CD8-positive, alpha-beta memory T cell (primary cell): ENCODE results near the gene XYLT2. TPM values are rescaled to one million over a fixed set of nuclear protein-coding genes. Genes with fewer than 3 reads are reported as not detected.

ENCODE experiments used
- CTCF ChIA-PET: fragments of 350-600 bp; sonication (Branson Sonifier 250); formaldehyde crosslinking; loops from one replicate; lab custom pipeline; 2021; ENCODE audit warnings: antibody characterized with exemption; lab: Charles Lee
- POLR2A ChIA-PET: fragments of 350-600 bp; sonication (Branson Sonifier 250); formaldehyde crosslinking; loops from one replicate; lab custom pipeline; 2021; ENCODE audit warnings: antibody characterized with exemption; lab: Charles Lee
- DNase-seq, 5 donors: peaks; one replicate each; pipeline versions ENCODE4 v3.0.0 to v3.0.0-alpha.2; 2020 to 2022; ENCODE audit warnings: mixed read lengths in 1 of 5
- H3K27ac ChIP-seq: one replicate; pipeline ENCODE4 v1.7.0; 2013; ENCODE audit warnings: low read depth, mild to moderate bottlenecking, low read length, moderate library complexity
- H3K27me3 ChIP-seq: 2 replicates; pipeline ENCODE4 v1.7.0; 2013; ENCODE audit warnings: low read length, mild to moderate bottlenecking; ENCODE audit not compliant: insufficient read depth, poor library complexity, severe bottlenecking
- H3K36me3 ChIP-seq: 2 replicates; pipeline ENCODE4 v1.7.0; 2013; ENCODE audit warnings: mild to moderate bottlenecking, low read length, moderate library complexity; ENCODE audit not compliant: insufficient read depth
- H3K4me1 ChIP-seq: 2 replicates; pipeline ENCODE4 v1.7.0; 2013; ENCODE audit warnings: mild to moderate bottlenecking, low read length, moderate library complexity; ENCODE audit not compliant: insufficient read depth
- H3K4me3 ChIP-seq: 2 replicates; pipeline ENCODE4 v1.7.0; 2013; ENCODE audit warnings: mild to moderate bottlenecking, low read length
- H3K9me3 ChIP-seq: 2 replicates; pipeline ENCODE4 v1.7.0; 2013; ENCODE audit warnings: mild to moderate bottlenecking, low read length
- H3K27ac Mint-ChIP-seq, 8 donors: one replicate each; pipeline ENCODE4 v1.8.0; 2020 to 2021; ENCODE audit warnings: mixed read lengths in 8 of 8, mild to moderate bottlenecking in 6 of 8, inconsistent platforms in 3 of 8, moderate library complexity in 3 of 8
- H3K27me3 Mint-ChIP-seq, 2 donors: one replicate each; pipeline ENCODE4 v1.8.0; 2020 to 2021; ENCODE audit warnings: mixed read lengths in 2 of 2, mild to moderate bottlenecking in 1 of 2, moderate library complexity in 1 of 2
- H3K36me3 Mint-ChIP-seq, 3 donors: one replicate each; pipeline ENCODE4 v1.8.0; 2020 to 2021; ENCODE audit warnings: mixed read lengths in 3 of 3, inconsistent platforms in 1 of 3, mild to moderate bottlenecking in 1 of 3
- H3K4me1 Mint-ChIP-seq, 3 donors: one replicate each; pipeline ENCODE4 v1.8.0; 2020 to 2021; ENCODE audit warnings: mixed read lengths in 3 of 3, inconsistent platforms in 1 of 3, mild to moderate bottlenecking in 1 of 3
- H3K4me3 Mint-ChIP-seq, 7 donors: one replicate each; pipeline ENCODE4 v1.8.0; 2020 to 2021; ENCODE audit warnings: mixed read lengths in 7 of 7, mild to moderate bottlenecking in 6 of 7, moderate library complexity in 4 of 7, inconsistent platforms in 2 of 7
- H3K9me3 Mint-ChIP-seq, 5 donors: one replicate each; pipeline ENCODE4 v1.8.0; 2020 to 2022; ENCODE audit warnings: mixed read lengths in 5 of 5, mild to moderate bottlenecking in 3 of 5, moderate library complexity in 2 of 5, inconsistent platforms in 1 of 5
- polyA plus RNA-seq: library from polyadenylated mRNA; unstranded; fragments of 300-500 nt; fragmentation: Illumina TruSeq; gene quantifications from one replicate; pipeline ENCODE4 v1.2.3, GENCODE V29; 2021
- total RNA-seq, 2 experiments: library from RNA; stranded (reverse); gene quantifications; one replicate each; pipeline ENCODE4 v1.2.3, GENCODE V29; 2021

XYLT2 gene
- total and polyA plus RNA-seq, 3 experiments from 2014 or later, result 17.8 to 32.6 (median 31.8) TPM

- Histone ChIP-seq H3K4me3 (no peak overlapping the region), H3K36me3 (no peaks in the 10 kb centered on the region), H3K9me3 (no peaks in the 10 kb centered on the region), H3K27me3 (no peaks in the 10 kb centered on the region), H3K27ac (no peak overlapping the region), H3K4me1 (no peaks in the 10 kb centered on the region)
- Mint-ChIP-seq H3K4me1 (no peaks in the 10 kb centered on the region), H3K9me3 (no peaks in the 10 kb centered on the region), H3K4me3 (no peak overlapping the region), H3K36me3 (peaks cover 0 to 4% (median 1%) of the 10 kb centered on the region in 3 donors), H3K27me3 (peaks cover 9 to 32% of the 10 kb centered on the region in 2 donors), H3K27ac (no peak overlapping the region)
- DNase-seq, result no peak
- CTCF ChIA-PET, result interaction anchor here (1.3 to 2.4 kb wide), 3 partner anchors 10 to 29 kb away, joined by 3 to 24 read pairs (median 3); partner anchors contain the start of gene LRRC59
- POLR2A ChIA-PET, result interaction anchor here (0.7 kb wide), 1 partner anchor 12 kb away, joined by 8 read pairs; no protein-coding TSS in a partner anchor
Observed at GRCh38 chr17:50407921-50408320, 62.0 kb downstream of the XYLT2 start.

Other genes starting within 250 kb of the XYLT2 start
- 1 to 10 TPM in 1 of 2 experiments, under 1 TPM in 1; 0.92 to 1.3 TPM for gene SAMD14, start 216.0 kb upstream of the XYLT2 start, total RNA-seq
- gene SAMD14, start 216.0 kb upstream of the XYLT2 start, polyA plus RNA-seq, result not detected
- gene PPP1R9B, start 195.4 kb upstream of the XYLT2 start, total RNA-seq, result 10 to 100 TPM; 86.9 to 89.0 TPM
- gene PPP1R9B, start 195.4 kb upstream of the XYLT2 start, polyA plus RNA-seq, result 1.7 TPM
- gene SGCA, start 180.1 kb upstream of the XYLT2 start, total RNA-seq, result under 1 TPM in 1 of 2 experiments, not detected in 1; 0.31 TPM
- not detected for gene SGCA, start 180.1 kb upstream of the XYLT2 start, polyA plus RNA-seq
- under 1 TPM; 0.39 to 0.42 TPM for gene COL1A1, start 144.5 kb upstream of the XYLT2 start, total RNA-seq
- gene COL1A1, start 144.5 kb upstream of the XYLT2 start, polyA plus RNA-seq, result not detected
- not detected for gene TMEM92, start 71.7 kb upstream of the XYLT2 start, total RNA-seq
- not detected for gene TMEM92, start 71.7 kb upstream of the XYLT2 start, polyA plus RNA-seq
- 10 to 100 TPM; 87.2 to 88.8 TPM for gene MRPL27, start 27.1 kb downstream of the XYLT2 start, total RNA-seq
- 49.2 TPM for gene MRPL27, start 27.1 kb downstream of the XYLT2 start, polyA plus RNA-seq
- 10 to 100 TPM; 23.6 to 24.8 TPM for gene EME1, start 27.1 kb downstream of the XYLT2 start, total RNA-seq
- 0.43 TPM for gene EME1, start 27.1 kb downstream of the XYLT2 start, polyA plus RNA-seq
- 100 to 1,000 TPM; 122 to 127 TPM for gene LRRC59, start 51.4 kb downstream of the XYLT2 start, total RNA-seq
- 22.9 TPM for gene LRRC59, start 51.4 kb downstream of the XYLT2 start, polyA plus RNA-seq
- gene ACSF2, start 80.1 kb downstream of the XYLT2 start, total RNA-seq, result 10 to 100 TPM; 12.4 to 14.8 TPM
- gene ACSF2, start 80.1 kb downstream of the XYLT2 start, polyA plus RNA-seq, result 3.1 TPM
- not detected for gene CHAD, start 122.8 kb downstream of the XYLT2 start, total RNA-seq
- gene CHAD, start 122.8 kb downstream of the XYLT2 start, polyA plus RNA-seq, result not detected
- gene RSAD1, start 132.7 kb downstream of the XYLT2 start, total RNA-seq, result 10 to 100 TPM; 45.7 to 46.8 TPM
- gene RSAD1, start 132.7 kb downstream of the XYLT2 start, polyA plus RNA-seq, result 66.4 TPM
- under 1 TPM; 0.83 to 0.86 TPM for gene MYCBPAP, start 162.3 kb downstream of the XYLT2 start, total RNA-seq
- not detected for gene MYCBPAP, start 162.3 kb downstream of the XYLT2 start, polyA plus RNA-seq
- not detected for gene EPN3, start 186.6 kb downstream of the XYLT2 start, total RNA-seq
- not detected for gene EPN3, start 186.6 kb downstream of the XYLT2 start, polyA plus RNA-seq
- 10 to 100 TPM; 34.7 to 42.9 TPM for gene SPATA20, start 201.0 kb downstream of the XYLT2 start, total RNA-seq
- gene SPATA20, start 201.0 kb downstream of the XYLT2 start, polyA plus RNA-seq, result 11.0 TPM
- under 1 TPM in 1 of 2 experiments, not detected in 1; 0.07 TPM for gene CACNA1G, start 214.6 kb downstream of the XYLT2 start, total RNA-seq
- not detected for gene CACNA1G, start 214.6 kb downstream of the XYLT2 start, polyA plus RNA-seq